HepG2 (cell line): ENCODE results near the gene ZFYVE28. TPM values are rescaled to one million over a fixed set of nuclear protein-coding genes. Genes with fewer than 3 reads are reported as not detected.

ENCODE experiments used
- AKNA ChIP-seq: sonication (generic); formaldehyde crosslinking; IDR thresholded peaks from 2 replicates; pipeline ENCODE4 v1.4.0; 2020; ENCODE audit warnings: missing genetic modification reagents, borderline replicate concordance
- CCAR2 ChIP-seq: fragments of 200-400 bp; formaldehyde crosslinking; optimal IDR thresholded peaks from 2 replicates; pipeline ENCODE3; 2018; ENCODE audit warnings: low read depth, mild to moderate bottlenecking, low read length, moderate library complexity
- EEA1 ChIP-seq: sonication (generic); formaldehyde crosslinking; IDR thresholded peaks from 2 replicates; pipeline ENCODE4 v1.5.1; 2020; ENCODE audit warnings: mild to moderate bottlenecking, missing genetic modification reagents, borderline replicate concordance
- FOXA1 ChIP-seq, 2 experiments: fragments of 450-650 bp in 1 of 2; sonication (generic) in 1 of 2; formaldehyde crosslinking in 1 of 2; IDR thresholded peaks; 2 replicates each; pipeline versions ENCODE4 v1.4.0 to v1.6.1; 2016 to 2020; ENCODE audit warnings: missing genetic modification reagents in 1 of 2
- FOXP1 ChIP-seq, 2 experiments: fragments of 450-650 bp in 1 of 2; IDR thresholded peaks; 2 replicates each; pipeline ENCODE4 v1.6.1; 2017 to 2018; ENCODE audit warnings: antibody characterized with exemption in 1 of 2
- HINFP ChIP-seq: sonication (generic); formaldehyde crosslinking; IDR thresholded peaks from 2 replicates; pipeline ENCODE4 v1.4.0; 2020; ENCODE audit warnings: low read depth, mild to moderate bottlenecking, missing genetic modification reagents
- IKZF5 ChIP-seq: IDR thresholded peaks from 2 replicates; pipeline ENCODE4 v1.6.1; 2018; ENCODE audit warnings: missing genetic modification reagents, mild to moderate bottlenecking, missing compliant biosample characterization
- NFYB ChIP-seq: sonication (generic); formaldehyde crosslinking; IDR thresholded peaks from 2 replicates; pipeline ENCODE4 v1.4.0; 2020; ENCODE audit warnings: missing genetic modification reagents
- PBX2 ChIP-seq: IDR thresholded peaks from 2 replicates; pipeline ENCODE4 v1.6.1; 2016; ENCODE audit warnings: control low read depth
- PCBP1 ChIP-seq: fragments of 200-400 bp; formaldehyde crosslinking; IDR thresholded peaks from 2 replicates; pipeline ENCODE4 v1.6.1; 2017; ENCODE audit warnings: mild to moderate bottlenecking, low read depth, low read length, borderline replicate concordance
- RELA ChIP-seq: sonication (generic); formaldehyde crosslinking; IDR thresholded peaks from 2 replicates; pipeline ENCODE4 v1.4.0; 2020; ENCODE audit warnings: missing genetic modification reagents
- SIX1 ChIP-seq: sonication (generic); formaldehyde crosslinking; IDR thresholded peaks from 2 replicates; pipeline ENCODE4 v1.4.0; 2020; ENCODE audit warnings: missing genetic modification reagents, borderline replicate concordance
- TP53 ChIP-seq: sonication (generic); formaldehyde crosslinking; conservative IDR thresholded peaks from 2 replicates; pipeline ENCODE4 v1.4.0; 2020; ENCODE audit warnings: missing genetic modification reagents
- TRIM24 ChIP-seq: sonication (generic); formaldehyde crosslinking; IDR thresholded peaks from 2 replicates; pipeline ENCODE4 v1.8.0; 2022; ENCODE audit warnings: mild to moderate bottlenecking, missing genetic modification reagents
- ZBTB3 ChIP-seq: sonication (generic); formaldehyde crosslinking; IDR thresholded peaks from 2 replicates; pipeline ENCODE4 v1.4.0; 2020; ENCODE audit warnings: low read depth, mild to moderate bottlenecking, moderate library complexity, missing genetic modification reagents, borderline replicate concordance
- ZEB1 ChIP-seq: IDR thresholded peaks from 2 replicates; pipeline ENCODE4 v1.6.1; 2012; ENCODE audit warnings: mild to moderate bottlenecking, low read depth, inconsistent platforms; ENCODE audit not compliant: insufficient replicate concordance
- ZNF549 ChIP-seq: sonication (generic); formaldehyde crosslinking; IDR thresholded peaks from 2 replicates; pipeline ENCODE4 v1.5.0; 2020; ENCODE audit warnings: missing genetic modification reagents
- ZNF775 ChIP-seq: sonication (generic); formaldehyde crosslinking; IDR thresholded peaks from 2 replicates; pipeline ENCODE4 v1.4.0; 2020; ENCODE audit warnings: missing genetic modification reagents, mild to moderate bottlenecking, moderate library complexity, borderline replicate concordance
- ZNF839 ChIP-seq: sonication (generic); formaldehyde crosslinking; IDR thresholded peaks from 2 replicates; pipeline ENCODE4 v1.4.0; 2020; ENCODE audit warnings: missing genetic modification reagents, mild to moderate bottlenecking, borderline replicate concordance
- ZSCAN20 ChIP-seq: sonication (generic); formaldehyde crosslinking; IDR thresholded peaks from 2 replicates; pipeline ENCODE4 v1.4.0; 2020; ENCODE audit warnings: missing genetic modification reagents, mild to moderate bottlenecking, borderline replicate concordance
- polyA plus RNA-seq, 8 experiments: library from polyadenylated mRNA; depleted of rRNA in 3 of 8; stranded (reverse) in 7 of 8; unstranded in 1 of 8; fragments of >200 nt; fragmentation: Illumina TruSeq in 4 of 8; extraction: Trizol in 4 of 8; gene quantifications; 2 replicates each; pipeline versions ENCODE4 v1.2.1 to v1.2.3, GENCODE V29; 2011 to 2016; ENCODE audit warnings: low read depth in 4 of 8, missing spikeins in 1 of 8, mixed read lengths in 1 of 8; ENCODE audit not compliant: insufficient read depth in 1 of 8
- total RNA-seq, 5 experiments: library from RNA; depleted of rRNA; stranded (reverse); fragments of >200 nt; fragmentation: Illumina TruSeq; extraction: Trizol; gene quantifications; 2 replicates each; pipeline ENCODE4 v1.2.3, GENCODE V29; 2016; ENCODE audit warnings: low read depth in 1 of 5

Gene ZFYVE28
- total and polyA plus RNA-seq, 2 of the 13 experiments (the other 11 are each of a cell fraction or from before 2014, with no cell fraction given) = 0.12 to 0.22 TPM

GRCh38 chr4:2241410-2242353 lies 176.8 kb downstream of the ZFYVE28 start, which contains the start of the genes HAUS3 and POLN (continued):
- TF ChIP-seq HINFP (CRISPR knock-in tag) = no peak
- TF ChIP-seq RELA (CRISPR knock-in tag) = no peak
- no peak for TF ChIP-seq SIX1 (CRISPR knock-in tag)
- TF ChIP-seq ZEB1 = no peak
- no peak for TF ChIP-seq PBX2 (CRISPR knock-in tag)
- no peak for TF ChIP-seq FOXP1 (IDR thresholded peaks at IDR 0.05)
- TF ChIP-seq FOXP1 (CRISPR knock-in tag; IDR thresholded peaks at IDR 0.05) = no peak
- no peak for TF ChIP-seq ZNF839 (CRISPR knock-in tag)
- no peak for TF ChIP-seq AKNA (CRISPR knock-in tag)
- no peak for TF ChIP-seq TP53 (CRISPR knock-in tag)
- TF ChIP-seq IKZF5 (CRISPR knock-in tag) = 0 out of 2 replicates have a peak, but pooled peaks have one; percentile 27
- TF ChIP-seq CCAR2 = no peak
- TF ChIP-seq NFYB = peak; percentile 19; the same call in 1 of the 2 replicates
- TF ChIP-seq FOXA1 (IDR thresholded peaks at IDR 0.05) = no peak
- no peak for TF ChIP-seq FOXA1 (CRISPR knock-in tag; IDR thresholded peaks at IDR 0.05)
- peak; percentile 50; the same call in 1 of the 2 replicates for TF ChIP-seq EEA1 (CRISPR knock-in tag)
- no peak; the same call in 1 of the 2 replicates for TF ChIP-seq ZSCAN20 (CRISPR knock-in tag)
- TF ChIP-seq ZNF775 (CRISPR knock-in tag) = no peak
- TF ChIP-seq PCBP1 = no peak
- no peak for TF ChIP-seq TRIM24 (CRISPR knock-in tag)
- no peak for TF ChIP-seq ZNF549 (CRISPR knock-in tag)
- TF ChIP-seq ZBTB3 = no peak
